Measurements from ENCODE around the gene EOLA1. TPM values are rescaled to one million over a fixed set of nuclear protein-coding genes. Genes with fewer than 3 reads are reported as not detected.

Gene EOLA1
- total and polyA plus RNA-seq, 2 donors (not counting 1 experiment from before 2014, with no cell fraction given): 26.3 to 61.5 TPM

- ChIA-PET POLR2A (interaction anchor here (0.5 to 2.3 kb wide), 6 partner anchors 24 to 1892 kb away, joined by 3 to 27 read pairs (median 6); partner anchors contain the start of genes EOLA1, FMR1, MTMR1 and VMA21), CTCF (interaction anchor here (0.6 to 2.8 kb wide), 2 partner anchors 14 to 35 kb away, joined by 4 to 20 read pairs; partner anchors contain the start of gene EOLA1)
- intact Hi-C loops (cut with micrococcal nuclease): loop anchor here (2.0 kb wide), 1 partner anchor 20 kb away; no protein-coding TSS in a partner anchor
- peak overlapping the region; percentile 89 for H3K4me2 ChIP-seq (replicated peaks; ENCODE audit: low read depth, low read length, poor library complexity, severe bottlenecking)
- peaks cover 0 to 36% of the 10 kb centered on the region in 2 experiments for H3K36me3 ChIP-seq (replicated peaks in 1 of 2; ENCODE audit: control extremely low read depth in 1 of 2, control insufficient read depth in 1 of 2, extremely low read depth in 1 of 2, insufficient read depth in 2 of 2, low read length in 1 of 2)
- H3K9me3 Mint-ChIP-seq (ENCODE audit: insufficient read depth): no peaks in the 10 kb centered on the region
- H3K79me2 ChIP-seq (ENCODE audit: control insufficient read depth, insufficient read depth, low read length): peaks cover 24% of the 10 kb centered on the region
- peak overlapping the region; percentile 83 for H3K9ac ChIP-seq (ENCODE audit: low read length)
- H3K4me1 ChIP-seq (ENCODE audit: control insufficient read depth in 2 of 2, insufficient read depth in 2 of 2, low read length in 2 of 2): peaks cover 12 to 24% of the 10 kb centered on the region in 2 donors
- H3K27ac Mint-ChIP-seq: peak overlapping the region; percentile 96
- H3K27me3 Mint-ChIP-seq: peaks cover 2% of the 10 kb centered on the region
- H3K4me3 ChIP-seq (ENCODE audit: control extremely low read depth in 1 of 5, extremely low read depth in 1 of 5, insufficient read depth in 1 of 5, low read depth in 2 of 5, low read length in 4 of 5): peak overlapping the region; percentile 24 to 81 (median 79)
- TF ChIP-seq EZH2 (IDR thresholded peaks at IDR 0.05; ENCODE audit: borderline replicate concordance, insufficient read depth, low read depth, low read length, poor library complexity, severe bottlenecking): no peak
- TF ChIP-seq, protein P1, sequence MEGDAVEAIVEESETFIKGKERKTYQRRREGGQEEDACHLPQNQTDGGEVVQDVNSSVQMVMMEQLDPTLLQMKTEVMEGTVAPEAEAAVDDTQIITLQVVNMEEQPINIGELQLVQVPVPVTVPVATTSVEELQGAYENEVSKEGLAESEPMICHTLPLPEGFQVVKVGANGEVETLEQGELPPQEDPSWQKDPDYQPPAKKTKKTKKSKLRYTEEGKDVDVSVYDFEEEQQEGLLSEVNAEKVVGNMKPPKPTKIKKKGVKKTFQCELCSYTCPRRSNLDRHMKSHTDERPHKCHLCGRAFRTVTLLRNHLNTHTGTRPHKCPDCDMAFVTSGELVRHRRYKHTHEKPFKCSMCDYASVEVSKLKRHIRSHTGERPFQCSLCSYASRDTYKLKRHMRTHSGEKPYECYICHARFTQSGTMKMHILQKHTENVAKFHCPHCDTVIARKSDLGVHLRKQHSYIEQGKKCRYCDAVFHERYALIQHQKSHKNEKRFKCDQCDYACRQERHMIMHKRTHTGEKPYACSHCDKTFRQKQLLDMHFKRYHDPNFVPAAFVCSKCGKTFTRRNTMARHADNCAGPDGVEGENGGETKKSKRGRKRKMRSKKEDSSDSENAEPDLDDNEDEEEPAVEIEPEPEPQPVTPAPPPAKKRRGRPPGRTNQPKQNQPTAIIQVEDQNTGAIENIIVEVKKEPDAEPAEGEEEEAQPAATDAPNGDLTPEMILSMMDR (IDR thresholded peaks at IDR 0.05): peak; percentile 40
- H4K20me1 ChIP-seq (ENCODE audit: control insufficient read depth, insufficient read depth, low read length, poor library complexity, severe bottlenecking): peaks cover 21% of the 10 kb centered on the region
- ATAC-seq (ENCODE audit: low read depth): peak; percentile 41
- H3K4me3 Mint-ChIP-seq: peak overlapping the region; percentile 95
- DNase-seq: peak; percentile 70
- peaks cover 0 to under 1% (median 0%) of the 10 kb centered on the region in 4 experiments for H3K27me3 ChIP-seq (replicated peaks in 1 of 4; ENCODE audit: control extremely low read depth in 1 of 4, control insufficient read depth in 3 of 4, insufficient read depth in 4 of 4, low read length in 3 of 4)
- H3K4me1 Mint-ChIP-seq: peaks cover 22% of the 10 kb centered on the region
- no peaks in the 10 kb centered on the region for H3K9me3 ChIP-seq (ENCODE audit: control extremely low read depth in 1 of 3, control insufficient read depth in 2 of 3, insufficient read depth in 1 of 3, low read length in 2 of 3)
- WGBS (ENCODE audit: insufficient coverage): 8% methylated on average over 4 of the region's 10 CpGs
- peak overlapping the region; percentile 95 to 98 for H3K27ac ChIP-seq (ENCODE audit: low read length in 2 of 2)
- H2AFZ ChIP-seq (ENCODE audit: insufficient read depth, low read depth, low read length, poor library complexity, severe bottlenecking): no peak overlapping the region
Measured at GRCh38 chrX:149504226-149504914, 36.4 kb upstream of the EOLA1 start.
